Stimulated activated CD8-positive, alpha-beta memory T cell treated with anti-CD3 and anti-CD28 coated beads, Interleukin-4, amount 100 ng/mL, for 1 hour (primary cell): ENCODE measurements around the gene INSYN1.
"Not testable (repeated sequence)": the region's sequence is repeated elsewhere in the genome, so short reads cannot be mapped to it uniquely, and the experiment has no call there.

Source experiments
- DNase-seq, 2 donors: peaks; one replicate each; pipeline ENCODE4 v3.0.0-alpha.2; 2020; ENCODE audit warnings: low read depth in 2 of 2, low spot score in 1 of 2

INSYN1 gene, protein sequence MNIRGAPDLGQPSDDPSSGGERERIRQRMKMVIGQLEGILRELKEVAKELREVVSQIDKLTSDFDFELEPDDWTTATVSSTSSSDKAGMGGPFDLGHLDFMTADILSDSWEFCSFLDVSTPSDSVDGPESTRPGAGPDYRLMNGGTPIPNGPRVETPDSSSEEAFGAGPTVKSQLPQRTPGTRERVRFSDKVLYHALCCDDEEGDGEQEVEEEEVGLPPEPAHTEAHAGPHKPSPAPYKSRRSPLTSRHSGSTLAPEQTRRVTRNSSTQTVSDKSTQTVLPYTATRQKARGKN

DNA sequence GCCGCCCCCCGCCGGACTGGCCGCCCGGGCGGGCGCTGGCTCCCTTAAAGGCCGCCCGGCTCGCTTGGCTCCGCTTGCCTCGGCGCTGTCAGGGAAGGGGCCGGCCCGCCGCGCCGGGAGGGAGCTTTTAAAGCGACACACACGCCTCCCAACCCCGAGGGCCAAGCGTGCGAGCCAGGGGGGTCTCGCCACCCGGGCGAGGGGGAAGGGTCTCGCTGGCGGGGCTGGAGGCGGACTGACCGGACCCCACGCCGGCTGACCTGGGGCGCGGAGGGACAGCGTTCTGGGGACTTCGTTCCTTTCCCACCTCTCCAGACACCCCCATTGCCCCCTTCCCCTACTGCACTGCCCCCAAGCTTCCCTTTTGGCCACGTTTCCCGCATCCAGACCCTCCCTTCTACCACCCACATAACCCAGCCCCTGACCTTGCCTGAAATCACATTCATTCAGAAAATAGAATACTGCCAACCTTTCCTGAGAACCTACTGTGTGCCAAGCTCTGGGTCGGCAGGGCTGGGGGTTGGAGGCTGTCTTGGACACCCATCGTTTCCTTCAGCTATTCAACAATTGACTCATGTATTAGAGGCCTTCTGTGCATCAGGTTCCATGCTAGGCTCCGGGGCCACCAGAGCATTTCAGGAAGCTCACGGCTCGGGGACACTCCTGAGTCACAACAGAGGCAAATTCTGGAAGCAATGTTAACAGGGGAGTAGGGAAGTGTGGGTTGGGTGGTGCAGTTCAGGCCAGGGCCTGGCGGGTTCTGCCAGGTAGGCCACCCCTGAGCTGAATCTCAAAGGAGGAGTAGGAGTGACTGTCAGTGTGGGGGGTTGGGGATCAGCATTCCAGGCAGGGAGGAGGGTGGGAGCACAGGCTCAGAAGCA, at the start of gene INSYN1:
INSYN1 (minus strand) TSS at position 102 of the 881 bp plus-strand sequence. CDS start 2,221 bp downstream, outside the sequence.
- no peak for DNase-seq

DNA sequence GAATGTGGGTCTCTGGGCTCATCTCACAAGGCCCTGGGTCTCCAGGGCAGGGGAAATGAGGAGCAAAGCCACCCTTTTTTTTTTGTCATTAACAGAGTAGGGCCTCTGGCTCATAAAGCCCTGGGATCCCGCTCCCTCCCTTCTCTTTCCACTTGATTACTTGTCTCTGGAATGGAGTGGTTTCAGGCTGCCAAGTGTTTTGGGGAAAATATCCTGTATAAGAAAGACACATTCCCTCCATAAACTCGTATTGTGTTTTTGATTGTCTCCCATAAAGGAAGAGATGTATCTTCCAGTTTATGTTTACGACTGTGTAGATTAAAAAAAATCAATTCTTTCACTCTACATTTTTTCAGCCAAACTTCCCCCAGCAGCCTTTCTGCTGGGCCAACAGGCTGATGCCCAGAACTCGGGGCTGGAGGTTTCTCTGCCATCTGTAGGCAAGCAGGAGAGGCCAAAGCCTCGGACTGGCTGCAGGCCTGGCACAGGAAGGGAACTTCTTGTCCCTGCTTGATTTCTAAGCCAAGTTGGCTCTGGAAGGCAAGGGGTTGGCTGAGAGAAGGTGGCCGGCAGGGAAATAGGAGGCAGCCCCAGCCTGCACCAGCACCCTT, 49.4 kb upstream of the INSYN1 start:
- no peak for DNase-seq

DNA sequence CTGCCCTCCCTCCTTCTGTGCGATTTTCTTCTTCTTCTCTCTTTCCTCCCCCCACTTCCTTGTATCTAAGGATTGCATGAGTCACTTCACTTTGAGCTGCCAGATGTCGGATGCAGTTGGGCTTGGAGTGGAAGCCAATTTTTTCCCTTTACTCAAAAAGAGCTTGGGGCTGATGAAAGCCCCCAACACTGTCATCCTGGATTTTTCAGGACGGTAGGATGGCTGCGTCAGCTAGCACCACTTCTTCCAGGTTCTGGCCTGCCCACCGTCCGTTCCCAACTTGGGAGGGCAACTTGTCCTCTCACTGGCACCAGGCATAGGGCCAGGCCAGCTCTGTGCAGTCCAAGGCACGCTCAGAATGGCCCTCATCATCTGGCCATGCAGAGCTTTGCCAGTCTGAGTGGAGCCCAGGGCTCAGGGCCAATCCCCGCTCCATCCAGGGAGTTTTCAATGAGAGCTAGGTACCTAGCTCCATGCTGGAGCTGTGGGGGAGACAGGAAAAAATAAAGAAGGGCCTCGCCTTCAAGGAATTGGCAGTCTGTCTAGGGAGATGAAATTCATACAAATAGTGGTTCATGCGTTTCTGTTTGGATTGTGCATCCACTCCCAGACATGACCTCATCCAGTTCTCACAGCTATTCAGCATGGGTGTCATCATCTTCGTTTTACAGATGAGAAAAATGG, 47.7 kb upstream of the INSYN1 start:
- DNase-seq, result no peak

DNA sequence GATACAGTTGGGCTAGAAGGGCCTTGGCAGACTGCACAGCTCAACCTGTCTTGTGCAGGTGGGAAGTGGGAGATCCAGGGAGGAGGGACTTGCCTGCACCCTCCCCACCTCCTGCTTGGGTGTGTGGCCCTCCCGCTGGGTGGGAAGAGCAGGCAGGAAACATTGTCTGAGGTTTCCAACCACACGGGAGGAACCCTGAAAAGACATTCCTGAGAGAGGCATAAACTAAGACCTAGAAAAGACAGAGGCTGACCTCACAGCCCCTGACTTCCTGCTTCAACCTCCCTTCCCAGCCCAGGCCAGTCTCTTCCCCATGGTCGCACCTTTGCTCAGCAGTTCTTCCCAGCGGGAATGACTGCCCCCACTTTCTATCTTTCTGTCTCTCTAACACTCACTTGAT, 46.3 kb upstream of the INSYN1 start:
- no peak for DNase-seq

DNA sequence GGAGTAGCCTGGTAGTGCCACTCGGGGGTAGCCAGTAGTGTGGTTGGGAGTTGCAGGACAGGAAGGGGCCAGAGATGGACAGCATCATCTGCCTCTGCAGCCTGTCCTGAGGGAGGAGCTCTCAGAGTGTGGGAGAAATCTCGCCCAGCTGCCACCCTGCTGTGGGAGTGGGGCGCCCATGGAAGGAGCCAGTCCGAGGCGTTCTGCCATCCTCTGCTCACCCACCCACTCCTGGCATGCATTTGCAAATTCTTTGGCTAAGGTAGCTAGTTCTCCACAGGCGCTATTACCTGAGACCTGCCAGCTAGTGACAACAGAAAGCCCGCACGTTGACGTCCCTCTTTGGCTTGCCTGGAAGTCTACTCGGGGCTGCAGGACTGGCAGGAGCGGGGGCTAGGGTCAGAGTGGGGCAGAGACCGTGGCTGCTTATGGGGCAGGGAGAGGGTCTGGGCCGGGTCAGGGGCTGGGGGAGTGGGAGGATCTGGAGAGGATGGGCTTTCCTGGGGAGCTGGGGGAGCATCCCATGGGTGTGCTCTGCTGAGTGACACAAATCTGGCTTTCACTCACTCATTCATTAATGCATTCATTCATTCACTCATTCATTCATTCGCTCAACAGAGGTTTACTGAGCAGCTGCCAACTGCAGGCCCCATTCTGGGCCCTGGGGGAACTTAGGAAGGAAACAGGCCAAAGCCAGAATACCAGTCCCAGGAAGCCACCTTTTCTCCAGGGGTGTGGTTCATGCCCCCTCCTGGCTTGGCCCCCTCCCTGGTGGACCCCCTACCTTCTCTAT, 44.4 kb upstream of the INSYN1 start:
- no peak for DNase-seq

DNA sequence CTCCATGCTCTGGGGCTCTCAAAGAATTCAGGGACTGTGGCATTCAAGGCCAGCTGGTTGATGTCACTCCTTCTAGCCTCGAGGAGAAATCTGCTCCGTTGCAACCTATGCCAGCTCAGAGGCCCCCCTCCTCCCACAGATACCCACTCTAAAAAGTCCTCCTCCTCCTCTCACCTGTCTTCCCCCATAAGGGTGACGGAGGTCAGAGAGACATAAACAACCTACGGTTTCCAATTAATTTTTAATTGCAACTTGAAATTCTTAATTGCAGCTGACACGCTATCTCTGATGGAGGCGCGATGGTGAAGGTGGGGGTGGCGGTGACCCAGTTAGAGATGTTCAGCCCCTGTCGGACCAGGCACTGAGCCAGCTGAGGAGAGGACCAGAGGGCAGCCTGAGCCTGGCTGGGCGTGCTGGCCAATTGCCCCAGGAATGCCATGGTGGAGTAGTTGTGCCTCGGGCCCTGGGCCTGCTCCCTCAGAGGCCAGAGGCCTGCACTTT, 43.2 kb upstream of the INSYN1 start:
- no peak for DNase-seq

DNA sequence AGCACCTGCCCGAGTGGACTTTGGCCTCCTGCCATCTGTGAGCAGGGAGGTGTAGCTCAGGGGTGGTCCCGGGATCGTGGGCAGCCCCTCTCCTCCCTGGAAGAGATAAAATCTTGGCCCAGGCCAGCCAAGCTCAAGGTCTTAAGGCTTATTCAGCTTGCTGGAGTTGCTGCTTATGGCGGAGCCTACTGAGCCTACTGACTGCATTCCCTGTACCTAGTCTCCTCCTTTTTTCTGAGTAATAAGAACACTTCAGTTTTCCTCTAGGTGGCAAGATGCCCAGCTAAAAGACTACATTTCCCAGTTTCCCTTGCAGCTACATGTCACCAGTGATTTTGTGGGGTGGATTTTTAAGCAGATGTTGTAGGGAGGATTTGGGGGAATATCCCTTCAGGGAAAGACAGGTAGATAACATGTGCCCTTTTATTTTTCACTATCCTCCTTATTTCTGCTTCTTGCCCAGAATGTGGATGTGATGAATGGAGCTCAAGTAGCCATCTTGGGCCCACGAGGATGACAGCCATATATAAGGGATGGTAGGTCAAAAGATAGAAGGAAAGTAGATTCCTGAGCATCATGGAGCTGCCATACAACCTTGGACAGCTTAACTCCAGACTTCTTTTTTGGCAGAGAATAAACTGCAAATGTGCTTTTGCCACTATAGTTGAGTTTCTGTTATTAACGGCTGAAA, 41.4 kb upstream of the INSYN1 start:
- DNase-seq, result no peak

DNA sequence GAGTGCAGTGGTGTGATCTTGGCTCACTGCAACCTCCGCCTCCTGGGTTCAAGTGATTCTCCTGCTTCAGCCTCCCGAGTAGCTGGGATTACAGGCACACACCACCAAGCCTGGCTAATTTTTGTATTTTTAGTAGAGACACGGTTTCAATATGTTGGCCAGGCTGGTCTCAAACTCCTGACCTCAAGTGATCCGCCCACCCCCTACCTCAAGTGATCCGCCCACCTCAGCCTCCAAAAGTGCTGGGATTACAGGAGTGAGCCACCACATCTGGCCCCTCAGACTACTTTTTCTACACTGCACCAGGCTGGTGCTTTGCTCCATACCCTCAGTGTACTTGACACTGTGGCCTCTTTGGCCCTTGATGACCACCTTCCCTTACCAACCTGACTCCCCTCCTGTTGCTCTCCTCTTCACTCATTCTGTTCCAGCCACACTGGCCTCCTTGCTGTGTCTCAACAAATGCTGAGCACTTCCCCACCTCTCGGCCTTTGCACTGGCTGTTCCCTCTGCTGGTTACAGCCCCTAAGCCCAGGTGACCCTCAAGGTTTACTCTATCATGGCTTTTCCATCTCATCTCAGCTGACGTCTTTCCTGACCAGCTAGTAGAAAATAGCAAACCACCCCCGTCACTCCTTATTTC, 39.9 kb upstream of the INSYN1 start:
- not testable (repeated sequence) for DNase-seq

DNA sequence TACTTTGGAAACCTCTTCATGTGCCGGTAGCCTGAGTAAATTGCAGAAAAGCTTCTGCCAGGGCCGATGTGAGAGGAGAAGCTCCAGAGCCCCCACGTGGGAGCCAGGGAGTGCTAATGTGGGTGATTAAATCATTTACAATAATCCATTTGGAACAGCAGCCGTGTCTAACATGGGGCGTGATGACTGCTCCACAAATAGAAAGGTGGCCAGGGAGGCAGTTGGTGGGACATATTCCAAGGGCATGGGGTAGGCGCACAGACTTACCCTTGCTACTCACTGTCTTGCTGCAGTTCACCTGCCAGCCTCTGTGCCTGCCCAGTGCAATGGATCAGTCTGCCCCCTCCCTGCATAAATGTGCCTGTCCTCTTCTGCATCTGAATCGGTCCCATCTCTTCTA, 39.3 kb upstream of the INSYN1 start:
- DNase-seq, result no peak

DNA sequence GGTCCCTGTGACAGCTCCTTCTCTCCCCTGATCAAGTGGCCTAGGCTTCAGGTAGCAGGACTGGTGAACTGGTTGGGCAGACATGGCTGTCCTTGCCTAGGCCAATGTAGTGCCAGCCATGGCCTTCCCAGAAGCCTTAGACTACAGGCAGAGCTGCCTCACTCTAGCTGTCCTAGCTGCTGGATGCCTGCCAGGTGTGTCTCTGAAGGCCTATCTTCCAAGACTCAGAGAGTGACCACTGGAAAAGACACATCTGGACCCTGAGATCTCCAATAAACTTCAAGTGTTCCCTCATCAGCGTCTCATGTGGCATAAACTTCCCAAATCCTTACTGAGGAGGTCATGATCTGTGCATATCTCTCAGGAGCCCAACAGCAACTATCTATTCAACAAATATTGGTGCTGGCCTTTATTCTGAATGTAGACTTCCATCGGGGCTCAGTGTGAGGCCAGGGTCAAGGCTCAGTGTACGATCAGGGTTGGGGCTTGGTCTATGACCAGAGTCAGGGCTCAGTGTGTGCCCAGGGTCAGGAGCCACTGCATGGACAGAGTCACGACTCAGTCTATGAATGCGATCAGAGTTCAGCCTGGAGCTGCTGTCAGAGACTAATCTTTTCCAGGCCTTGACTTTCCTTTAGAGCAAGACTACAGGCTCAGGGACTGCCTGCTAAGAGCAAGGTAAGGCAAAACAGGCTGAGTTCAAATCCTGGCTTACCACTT, 36.5 kb upstream of the INSYN1 start:
- DNase-seq, result no peak

DNA sequence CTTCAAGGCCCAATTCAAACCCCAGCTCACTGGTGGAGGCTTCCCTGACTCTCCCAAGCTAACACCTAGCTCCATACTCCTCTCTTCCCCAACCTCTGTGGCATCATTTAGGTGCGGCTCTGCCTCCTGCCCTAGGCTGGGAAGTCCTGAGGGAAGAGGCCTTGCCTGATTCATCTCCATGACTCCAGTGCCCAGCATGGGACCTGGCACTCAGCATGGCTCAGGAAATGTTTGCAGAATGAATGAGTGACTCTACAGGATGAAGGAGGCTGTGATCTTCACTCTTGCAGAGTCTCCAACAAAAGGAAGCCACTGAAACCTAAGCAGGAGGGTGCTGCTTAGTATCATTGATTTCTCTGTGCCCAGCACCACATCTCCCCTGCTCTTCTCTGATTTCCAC, 34.5 kb upstream of the INSYN1 start:
- no peak for DNase-seq

DNA sequence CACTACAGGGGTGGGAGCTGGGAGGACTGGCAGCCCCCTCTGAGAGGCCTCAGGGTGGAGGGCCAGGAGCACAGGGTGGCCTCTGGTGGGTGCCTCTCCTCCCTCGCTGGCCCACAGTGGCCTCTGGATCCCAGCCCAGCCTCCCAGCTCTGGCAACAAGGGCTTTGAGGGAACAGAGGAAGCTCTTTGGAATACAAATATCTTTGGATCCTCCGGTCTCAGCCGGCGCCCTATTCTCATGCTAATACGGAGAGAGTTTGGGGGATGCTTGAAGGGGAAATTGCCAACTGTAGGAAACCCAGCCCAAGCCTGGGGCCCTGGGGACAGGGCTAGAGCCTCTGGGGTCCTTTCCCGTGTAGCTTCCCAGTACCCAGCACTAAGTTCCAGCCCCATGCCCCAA, 33.4 kb upstream of the INSYN1 start:
- DNase-seq, result no peak

DNA sequence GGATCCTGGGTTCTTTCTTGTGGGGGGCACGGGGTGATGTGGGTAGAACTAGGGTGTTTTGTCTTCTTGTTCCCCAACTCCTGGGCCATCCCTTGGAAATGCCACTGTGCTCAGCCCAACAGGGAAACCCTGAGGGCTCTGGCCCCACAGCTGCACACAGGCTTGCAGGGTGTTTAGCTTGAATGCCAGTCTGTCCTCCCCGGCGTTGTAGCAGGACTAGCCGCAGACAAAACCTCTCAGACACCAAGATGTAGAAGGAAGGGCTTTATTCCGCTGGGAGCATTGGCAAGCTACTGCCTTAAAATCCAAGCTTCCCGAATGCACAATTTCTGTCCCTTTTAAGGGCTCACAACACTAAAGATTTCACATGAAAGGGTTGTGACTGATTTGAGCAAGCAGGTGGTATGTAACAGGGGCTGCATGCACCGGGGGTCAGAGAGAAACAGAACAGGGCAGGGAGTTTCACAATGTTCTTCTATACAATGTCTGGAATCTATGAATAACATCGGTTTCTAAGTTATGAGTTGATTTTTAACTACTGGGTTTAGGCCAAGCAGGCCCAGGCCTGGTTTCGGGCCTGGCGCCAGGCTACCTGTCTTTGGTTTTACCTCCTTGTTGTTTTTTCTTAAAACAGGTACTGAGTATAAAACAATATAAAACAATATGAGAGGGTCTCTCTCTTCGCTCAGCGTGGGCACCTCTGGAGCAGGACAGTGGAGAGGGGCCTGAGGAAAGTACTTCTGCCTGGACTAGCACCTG, 32.3 kb upstream of the INSYN1 start:
- not testable (repeated sequence) for DNase-seq

DNA sequence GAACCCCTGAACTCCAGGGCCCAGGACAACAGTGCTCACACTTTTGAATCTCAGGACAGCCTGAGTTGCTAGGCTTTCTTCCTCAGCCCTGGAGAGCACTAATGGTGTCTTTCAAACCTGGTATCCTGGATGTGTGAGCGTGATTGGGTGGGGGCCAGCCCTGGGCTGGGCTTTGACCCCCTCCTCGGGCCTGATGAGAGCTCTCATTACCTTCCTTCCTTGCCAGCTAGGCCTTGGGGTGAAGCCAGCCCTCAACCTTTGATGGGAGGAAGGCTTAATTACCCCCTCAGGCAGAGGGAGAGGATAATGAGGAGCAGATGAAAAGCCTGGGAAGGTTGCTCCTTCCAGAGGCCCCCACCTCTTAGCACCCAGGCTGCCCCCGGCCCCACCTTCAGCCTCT, 31.1 kb upstream of the INSYN1 start:
- no peak for DNase-seq

DNA sequence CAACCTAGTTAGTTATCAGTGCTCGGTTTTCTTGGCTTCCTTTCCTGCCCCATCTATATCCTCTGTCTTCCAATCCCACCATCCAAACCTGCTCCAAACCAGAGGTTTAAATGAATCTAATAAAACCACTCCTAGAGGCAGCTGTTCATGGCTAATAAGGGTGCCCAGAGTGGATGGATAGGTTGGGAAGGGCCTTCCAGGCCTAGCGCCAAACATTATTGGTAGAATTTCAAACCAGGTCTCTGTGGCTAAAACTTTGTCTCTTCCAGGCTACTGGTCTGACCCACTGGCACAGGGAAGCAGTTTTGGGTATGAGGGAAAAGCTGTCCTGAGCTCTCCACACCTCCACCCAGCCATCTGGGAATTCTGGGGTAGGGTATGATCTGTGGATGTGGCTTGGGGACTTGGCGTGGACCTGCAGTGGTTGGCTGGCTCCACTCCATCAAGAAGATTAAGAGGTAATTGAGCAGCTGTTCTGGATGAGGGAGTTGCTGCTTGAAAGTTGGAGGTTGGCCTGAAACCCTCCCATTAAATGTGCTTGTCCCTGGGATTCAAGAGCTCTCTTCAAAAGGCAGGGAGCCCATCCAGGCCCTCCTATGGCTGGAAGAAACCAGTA, 29.3 kb upstream of the INSYN1 start:
- no peak for DNase-seq

DNA sequence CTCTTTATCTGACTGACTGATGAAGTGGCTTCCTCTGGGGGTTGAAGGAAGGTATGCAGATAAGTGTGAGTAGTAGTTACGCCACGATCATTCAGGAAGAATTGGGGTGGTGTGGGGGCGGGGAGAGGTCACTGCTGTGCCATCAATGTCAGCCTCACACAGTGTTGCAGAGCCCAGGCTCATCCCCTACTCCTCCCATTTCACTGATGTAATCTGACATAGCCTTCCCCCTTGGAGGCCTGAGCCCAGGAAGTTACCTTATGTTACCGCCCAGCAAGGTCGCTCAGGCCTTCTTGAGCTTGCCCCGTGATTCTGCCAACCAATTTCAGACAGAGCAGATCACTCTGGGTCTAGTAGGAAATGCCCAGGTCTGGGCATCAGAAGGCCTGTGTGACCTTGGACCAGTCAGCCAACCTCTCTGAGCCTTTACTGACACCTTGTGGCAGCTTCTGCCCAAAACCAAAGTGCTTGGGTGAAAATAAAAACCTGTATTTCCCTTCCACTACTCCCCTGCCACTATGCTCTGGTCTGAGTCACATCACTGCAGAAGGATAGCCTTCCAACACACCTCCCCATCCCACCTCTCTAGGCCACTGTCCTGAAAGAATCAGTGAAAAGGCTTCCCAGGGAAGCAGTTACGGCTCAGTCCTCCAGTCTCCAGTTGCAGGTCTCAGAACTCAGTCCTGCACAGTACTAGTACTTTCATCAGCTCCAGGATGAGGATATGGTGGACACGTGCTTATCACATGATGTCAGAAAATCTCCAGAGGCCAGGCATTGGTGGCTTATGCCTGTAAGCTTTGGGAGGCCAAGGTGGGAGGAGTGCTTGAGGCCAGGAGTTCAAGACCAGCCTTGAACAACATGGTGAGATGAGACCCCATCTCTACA, 28.1 kb upstream of the INSYN1 start:
- DNase-seq, result no peak

DNA sequence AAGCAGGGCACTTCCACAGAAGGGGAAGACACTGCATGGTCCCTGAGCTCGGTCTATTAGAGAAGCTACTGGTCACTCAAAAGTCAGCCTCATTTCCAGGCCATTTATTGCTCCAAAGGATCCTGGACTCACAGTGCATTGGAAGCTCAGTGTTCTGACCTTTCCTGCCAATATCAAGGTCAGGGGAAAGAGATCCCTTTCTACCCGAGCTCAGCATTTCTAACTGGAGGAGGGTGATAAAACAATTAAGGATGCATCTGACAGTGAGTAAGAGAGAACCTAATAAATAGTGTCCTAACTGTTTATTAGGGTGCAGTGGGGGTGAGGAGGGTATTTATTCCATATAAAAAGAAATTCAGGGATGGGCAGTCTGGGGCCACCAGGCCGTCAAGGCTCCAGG, 26.8 kb upstream of the INSYN1 start:
- no peak for DNase-seq
